GM19351 (cell line): ENCODE results near the gene GAS2L3.
"Not testable (repeated sequence)": the region's sequence is repeated elsewhere in the genome, so short reads cannot be mapped to it uniquely, and the experiment has no call there.

ENCODE experiments used
- ATAC-seq: cut with Tn5 transposase; IDR thresholded peaks from one replicate; pipeline ENCODE4 v1.9.1; 2021; ENCODE audit warnings: mild to moderate bottlenecking, moderate library complexity; ENCODE audit not compliant: unreplicated experiment

Gene GAS2L3

DNA sequence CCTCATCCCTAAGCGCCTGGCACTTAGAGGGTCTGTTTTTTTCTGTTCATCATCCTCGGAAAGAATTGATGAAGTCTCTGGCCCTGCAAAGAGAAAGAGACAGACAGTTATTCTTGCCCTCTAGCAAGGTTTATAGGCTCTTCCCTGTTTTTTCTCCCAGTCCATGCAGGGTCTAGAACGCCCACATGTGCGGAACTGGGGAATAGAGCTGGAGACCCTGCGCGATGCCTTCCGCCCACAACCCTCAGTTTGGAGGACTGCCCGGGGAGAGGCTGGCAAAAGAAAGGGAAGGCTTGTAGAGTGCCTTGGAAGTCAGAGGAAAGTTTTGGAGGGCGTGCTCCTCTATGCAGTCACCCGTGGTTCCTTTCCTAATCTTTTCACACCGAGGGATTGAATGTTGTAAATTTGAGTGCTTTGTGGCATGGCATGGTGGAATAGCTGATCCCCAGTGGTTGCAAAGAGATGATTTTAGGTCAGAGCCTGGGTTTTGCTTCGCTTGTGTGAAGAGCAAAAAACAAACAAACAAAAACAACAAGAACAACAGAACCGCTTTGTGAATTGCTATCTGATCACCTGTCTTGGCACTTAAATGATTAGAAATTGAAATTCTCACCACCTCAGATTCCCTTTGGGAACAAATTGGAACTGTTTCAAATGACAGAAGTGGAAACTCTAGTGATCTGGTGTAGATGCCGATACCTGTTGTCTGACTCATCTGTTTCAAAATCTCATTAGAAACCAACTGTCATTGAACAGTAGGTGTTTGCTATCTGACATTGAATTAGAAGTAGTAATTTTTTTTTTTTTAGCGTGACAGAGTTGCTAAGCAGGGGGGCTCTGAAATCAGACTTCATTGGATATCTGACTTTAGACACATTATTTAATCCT, 947 bp downstream of the GAS2L3 start:
- ATAC-seq: no peak

- ATAC-seq: peak; percentile 29
These were observed 3.0 kb downstream of the GAS2L3 start for GRCh38 chr12:100576331-100577036.

DNA sequence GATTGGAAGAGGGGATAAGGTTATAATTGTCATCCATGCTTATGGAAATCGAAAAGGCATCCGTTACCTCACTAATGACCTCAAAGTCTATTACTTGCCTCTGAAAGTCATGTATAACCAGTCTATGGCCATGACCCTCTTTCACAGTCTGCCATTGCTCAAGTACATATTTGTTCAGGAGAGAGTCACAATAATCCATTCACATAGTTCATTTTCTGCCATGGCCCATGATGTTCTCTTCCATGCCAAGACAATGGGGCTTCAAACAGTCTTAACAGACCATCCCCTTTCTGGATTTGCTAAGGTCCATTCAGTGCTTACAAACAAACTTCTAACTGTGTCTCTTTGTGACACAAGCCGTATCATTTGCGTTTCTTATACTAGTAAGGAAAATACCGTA, 5.4 kb downstream of the GAS2L3 start:
- no peak for ATAC-seq

DNA sequence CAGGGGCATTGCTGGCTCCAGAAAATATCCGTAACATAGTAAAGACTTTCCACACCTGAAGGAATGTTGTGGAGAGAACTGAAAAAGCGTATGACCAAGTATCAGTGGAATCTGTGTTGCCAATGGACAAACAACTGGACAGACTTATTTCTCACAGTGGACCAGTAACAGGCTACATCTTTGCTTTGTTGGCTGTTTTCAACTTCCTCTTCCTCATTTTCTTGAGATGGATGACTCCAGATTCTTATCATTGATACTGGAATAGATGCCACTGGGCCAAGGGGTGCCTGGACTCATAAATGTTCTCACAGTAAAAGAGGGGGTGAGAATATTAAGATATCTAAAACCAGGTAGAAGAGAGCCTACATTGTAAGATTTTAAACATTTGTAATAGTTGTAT, 6.4 kb downstream of the GAS2L3 start:
- no peak for ATAC-seq

- ATAC-seq: no peak
These were observed 10.8 kb downstream of the GAS2L3 start for GRCh38 chr12:100584256-100584655.

- ATAC-seq: no peak
These were observed 18.5 kb downstream of the GAS2L3 start for GRCh38 chr12:100591979-100592378.

GRCh38 chr12:100593490-100593889, 20.0 kb downstream of the GAS2L3 start:
- ATAC-seq: no peak

GRCh38 chr12:100601626-100602025, 28.1 kb downstream of the GAS2L3 start:
- no peak for ATAC-seq

DNA sequence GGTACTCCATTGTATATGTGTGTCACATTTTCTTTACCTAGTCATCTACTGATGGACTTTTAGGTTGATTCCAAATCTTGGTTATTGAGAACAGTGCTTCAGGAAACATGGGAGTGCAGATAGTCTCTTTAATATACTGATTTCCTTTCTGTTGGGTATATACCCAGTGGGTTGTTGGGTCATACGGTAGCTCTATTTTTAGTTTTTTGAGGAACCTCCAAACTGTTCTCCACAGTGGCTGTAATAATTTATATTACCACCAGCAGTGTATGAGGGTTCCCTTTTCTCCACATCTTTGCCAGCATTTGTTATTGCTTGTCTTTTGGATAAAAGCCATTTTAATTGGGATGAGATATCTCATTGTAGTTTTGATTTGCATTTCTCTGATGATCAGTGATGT, 29.5 kb downstream of the GAS2L3 start:
- not testable (repeated sequence) for ATAC-seq

- ATAC-seq: no peak
These were observed 35.3 kb downstream of the GAS2L3 start for GRCh38 chr12:100608776-100609175.

GRCh38 chr12:100610666-100611430, 37.4 kb downstream of the GAS2L3 start:
- no peak for ATAC-seq

DNA sequence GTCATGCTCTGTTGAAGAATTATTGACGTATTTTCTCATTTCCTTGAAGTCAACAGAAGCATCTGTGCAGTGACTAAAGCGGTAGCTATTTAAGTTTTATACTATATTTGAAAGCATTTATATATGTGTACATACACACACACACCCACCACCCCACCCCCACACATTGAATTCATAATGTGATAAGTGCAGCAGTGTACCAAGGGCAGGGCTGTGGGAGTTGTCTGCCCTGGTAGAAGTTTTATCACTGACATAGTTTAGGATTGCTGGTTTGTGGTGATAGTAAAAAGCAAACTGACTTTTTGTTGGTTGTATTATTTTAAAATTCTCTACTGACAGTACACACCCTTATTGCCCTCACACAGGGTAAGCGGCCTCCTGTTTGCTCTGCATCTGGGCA, 39.1 kb downstream of the GAS2L3 start:
- no peak for ATAC-seq

GRCh38 chr12:100624571-100624970, 51.1 kb downstream of the GAS2L3 start:
- ATAC-seq: no peak

GRCh38 chr12:100632445-100632892, 59.0 kb downstream of the GAS2L3 start:
- ATAC-seq: no peak

DNA sequence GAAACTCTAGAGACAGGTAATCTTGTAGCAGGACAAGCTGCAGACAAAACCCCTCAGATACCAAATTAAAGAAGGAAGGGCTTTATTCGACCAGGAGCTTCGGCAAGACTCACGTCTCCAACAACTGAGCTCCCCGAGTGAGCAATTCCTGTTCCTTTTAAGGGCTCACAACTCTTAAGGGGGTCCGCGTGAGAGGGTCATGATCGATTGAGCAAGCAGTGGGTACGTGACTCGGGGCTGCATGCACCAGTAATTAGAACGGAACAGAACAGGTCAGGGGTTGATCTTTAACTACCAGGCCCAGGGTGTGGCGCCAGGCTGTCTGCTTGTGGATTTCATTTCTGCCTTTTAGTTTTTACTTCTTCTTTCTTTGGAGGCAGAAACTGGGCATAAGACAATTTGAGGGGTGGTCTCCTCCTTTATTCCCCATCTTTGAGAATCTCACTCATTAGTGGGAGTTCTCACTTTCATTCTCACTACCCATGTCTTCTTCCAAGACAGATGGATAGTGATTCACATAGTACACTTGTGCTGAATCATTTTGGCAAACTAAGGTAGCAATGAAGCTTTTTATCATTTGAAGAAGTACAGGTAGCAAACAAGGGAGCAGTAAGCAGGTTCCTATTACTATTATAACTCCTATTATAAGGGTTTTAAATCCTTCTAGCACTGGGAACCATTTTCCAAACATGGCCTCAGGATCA, 59.8 kb downstream of the GAS2L3 start:
- ATAC-seq: not testable (repeated sequence)

- no peak for ATAC-seq
These were observed 69.8 kb downstream of the GAS2L3 start for GRCh38 chr12:100643246-100643645.

DNA sequence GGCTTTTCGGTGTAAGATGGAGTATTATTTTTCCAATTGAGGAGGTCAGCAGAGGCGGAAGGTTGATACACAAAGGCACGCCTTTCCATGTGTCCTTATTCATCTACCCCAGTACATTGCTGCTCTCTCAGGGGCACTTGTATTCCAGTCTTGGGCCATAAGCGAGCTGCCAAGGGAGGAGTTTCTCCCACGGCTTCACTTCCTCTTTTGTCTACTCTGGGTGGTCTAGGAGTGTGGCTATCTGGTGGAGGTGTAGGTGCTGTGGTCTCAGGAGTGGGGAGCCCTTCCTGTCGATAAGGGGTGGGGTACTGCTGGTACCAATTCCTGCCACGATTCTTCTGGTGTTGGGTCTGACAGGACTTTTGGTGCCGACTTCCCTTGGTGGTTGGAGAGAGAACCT, 73.4 kb downstream of the GAS2L3 start:
- no peak for ATAC-seq

- no peak for ATAC-seq
These were observed 77.6 kb downstream of the GAS2L3 start for GRCh38 chr12:100651108-100651507.

DNA sequence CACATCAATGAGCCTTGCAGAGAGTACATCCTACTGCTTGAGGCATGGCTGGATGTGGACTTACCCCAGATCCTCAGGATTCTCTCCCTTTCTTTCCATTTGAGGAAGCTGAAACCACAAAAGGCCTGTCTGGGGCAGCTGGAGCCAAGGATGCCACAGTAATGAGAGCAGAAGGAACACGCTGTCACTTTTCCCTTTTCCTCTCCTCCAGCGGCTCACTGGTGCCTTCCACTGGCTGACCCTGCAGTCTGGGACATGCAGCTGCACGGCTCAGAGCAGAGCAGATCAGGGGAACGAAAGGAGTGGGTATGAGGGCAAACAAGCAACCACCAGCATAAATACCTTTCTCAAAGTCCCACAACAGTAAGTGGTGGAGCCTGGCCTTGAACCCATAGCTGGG, 78.2 kb downstream of the GAS2L3 start:
- ATAC-seq: no peak

GRCh38 chr12:100652488-100652887, 79.0 kb downstream of the GAS2L3 start:
- ATAC-seq: no peak

DNA sequence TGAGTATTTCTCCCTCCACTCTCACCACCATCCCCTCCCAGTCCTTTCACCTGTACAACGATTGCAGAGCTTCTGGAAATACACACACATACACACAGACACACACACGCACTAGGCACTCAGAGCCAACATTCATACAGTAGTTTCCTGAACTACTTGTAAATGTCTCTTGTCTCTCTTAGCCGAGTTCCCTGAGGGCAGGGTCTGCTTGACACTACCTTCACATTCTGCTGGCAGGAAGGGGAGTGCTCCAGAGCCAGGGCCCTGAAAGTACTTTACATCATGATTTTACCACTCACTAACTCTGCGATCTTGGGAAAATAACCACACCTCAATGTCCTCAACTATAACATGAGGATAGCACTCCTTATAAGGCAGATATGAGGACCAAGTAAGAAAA, 82.7 kb downstream of the GAS2L3 start:
- ATAC-seq: no peak
